Glutamatergic neuron (in vitro differentiated cells): ENCODE measurements around the gene TET1. TPM values are rescaled to one million over a fixed set of nuclear protein-coding genes. Genes with fewer than 3 reads are reported as not detected.
"Not testable (repeated sequence)": the region's sequence is repeated elsewhere in the genome, so short reads cannot be mapped to it uniquely, and the experiment has no call there.

Experiments used
- DNase-seq: peaks from one replicate; pipeline ENCODE4 v3.0.0; 2022
- H3K27ac Mint-ChIP-seq: one replicate; pipeline ENCODE4 v1.8.0; 2020; ENCODE audit warnings: mild to moderate bottlenecking, mixed read lengths, inconsistent platforms; ENCODE audit not compliant: unreplicated experiment
- H3K27me3 Mint-ChIP-seq: one replicate; pipeline ENCODE4 v1.8.0; 2020; ENCODE audit warnings: mild to moderate bottlenecking, moderate library complexity, mixed read lengths, inconsistent platforms; ENCODE audit not compliant: unreplicated experiment
- H3K36me3 Mint-ChIP-seq: one replicate; pipeline ENCODE4 v1.8.0; 2020; ENCODE audit warnings: mild to moderate bottlenecking, mixed read lengths, inconsistent platforms; ENCODE audit not compliant: unreplicated experiment
- H3K4me1 Mint-ChIP-seq: one replicate; pipeline ENCODE4 v1.8.0; 2020; ENCODE audit warnings: mild to moderate bottlenecking, low read depth, mixed read lengths, inconsistent platforms; ENCODE audit not compliant: unreplicated experiment
- H3K4me3 Mint-ChIP-seq: one replicate; pipeline ENCODE4 v1.8.0; 2020; ENCODE audit warnings: mild to moderate bottlenecking, mixed read lengths, inconsistent platforms; ENCODE audit not compliant: unreplicated experiment
- H3K9me3 Mint-ChIP-seq: one replicate; pipeline ENCODE4 v1.8.0; 2020; ENCODE audit warnings: mild to moderate bottlenecking, moderate library complexity, mixed read lengths, inconsistent platforms; ENCODE audit not compliant: unreplicated experiment
- CTCF ChIP-seq: fragments of 200-600 bp; sonication (generic); IDR thresholded peaks from one replicate; pipeline ENCODE4 v1.5.0; 2021; ENCODE audit not compliant: partially characterized antibody, unreplicated experiment
- total RNA-seq: library from RNA; stranded (reverse); fragmentation: NEBNext Ultra II Directional; extraction: Animal tissue kit (Norgen Biotek cat#: 25700); gene quantifications from one replicate; pipeline ENCODE4 v1.2.1, GENCODE V29; 2021; ENCODE audit not compliant: unreplicated experiment

The TET1 gene
- total RNA-seq, 1 donor from 2014 or later: 31.6 TPM

- no peak for DNase-seq
- peaks cover 8% of the 10 kb centered on the region for H3K4me1 Mint-ChIP-seq
- peaks cover 3% of the 10 kb centered on the region for H3K9me3 Mint-ChIP-seq
- no peaks in the 10 kb centered on the region for H3K27me3 Mint-ChIP-seq
- no peak overlapping the region for H3K4me3 Mint-ChIP-seq
- no peaks in the 10 kb centered on the region for H3K36me3 Mint-ChIP-seq
- TF ChIP-seq CTCF: no peak
- no peak overlapping the region for H3K27ac Mint-ChIP-seq
These were observed 46.8 kb downstream of the TET1 start for GRCh38 chr10:68606918-68607317.

GRCh38 chr10:68610023-68610422 is 49.9 kb downstream of the TET1 start:
- not testable (repeated sequence) for H3K4me3 Mint-ChIP-seq, H3K4me1 Mint-ChIP-seq, DNase-seq, H3K27me3 Mint-ChIP-seq, H3K9me3 Mint-ChIP-seq, H3K27ac Mint-ChIP-seq, H3K36me3 Mint-ChIP-seq

GRCh38 chr10:68611227-68611626 is 51.1 kb downstream of the TET1 start:
- Mint-ChIP-seq H3K9me3 (peaks cover 1% of the 10 kb centered on the region), H3K36me3 (no peaks in the 10 kb centered on the region), H3K4me3 (no peak overlapping the region), H3K27me3 (peaks cover 2% of the 10 kb centered on the region), H3K4me1 (no peaks in the 10 kb centered on the region), H3K27ac (no peak overlapping the region)
- no peak for TF ChIP-seq CTCF
- DNase-seq: no peak

- H3K27ac Mint-ChIP-seq: not testable (repeated sequence)
These were observed 53.8 kb downstream of the TET1 start for GRCh38 chr10:68613974-68614373.

GRCh38 chr10:68617691-68618090 is 57.6 kb downstream of the TET1 start:
- H3K36me3 Mint-ChIP-seq, H3K27ac Mint-ChIP-seq, H3K4me3 Mint-ChIP-seq, DNase-seq, H3K27me3 Mint-ChIP-seq, H3K9me3 Mint-ChIP-seq, H3K4me1 Mint-ChIP-seq: not testable (repeated sequence)

More at GRCh38 chr10:68613974-68614373, 53.8 kb downstream of the TET1 start:
- not testable (repeated sequence) for H3K27me3 Mint-ChIP-seq, H3K4me1 Mint-ChIP-seq, DNase-seq, H3K36me3 Mint-ChIP-seq, H3K9me3 Mint-ChIP-seq, H3K4me3 Mint-ChIP-seq

- no peak overlapping the region for H3K27ac Mint-ChIP-seq
These were observed 58.1 kb downstream of the TET1 start for GRCh38 chr10:68618234-68618633.

More at GRCh38 chr10:68618234-68618633, 58.1 kb downstream of the TET1 start:
- Mint-ChIP-seq H3K4me3 (no peak overlapping the region), H3K4me1 (no peaks in the 10 kb centered on the region), H3K9me3 (no peaks in the 10 kb centered on the region), H3K27me3 (peaks cover 2% of the 10 kb centered on the region), H3K36me3 (no peaks in the 10 kb centered on the region)
- no peak for TF ChIP-seq CTCF
- no peak for DNase-seq
